ENCODE results near the gene ZDHHC15.
"Not testable (repeated sequence)": the region's sequence is repeated elsewhere in the genome, so short reads cannot be mapped to it uniquely, and the experiment has no call there.

The ZDHHC15 gene, protein sequence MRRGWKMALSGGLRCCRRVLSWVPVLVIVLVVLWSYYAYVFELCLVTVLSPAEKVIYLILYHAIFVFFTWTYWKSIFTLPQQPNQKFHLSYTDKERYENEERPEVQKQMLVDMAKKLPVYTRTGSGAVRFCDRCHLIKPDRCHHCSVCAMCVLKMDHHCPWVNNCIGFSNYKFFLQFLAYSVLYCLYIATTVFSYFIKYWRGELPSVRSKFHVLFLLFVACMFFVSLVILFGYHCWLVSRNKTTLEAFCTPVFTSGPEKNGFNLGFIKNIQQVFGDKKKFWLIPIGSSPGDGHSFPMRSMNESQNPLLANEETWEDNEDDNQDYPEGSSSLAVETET

DNA sequence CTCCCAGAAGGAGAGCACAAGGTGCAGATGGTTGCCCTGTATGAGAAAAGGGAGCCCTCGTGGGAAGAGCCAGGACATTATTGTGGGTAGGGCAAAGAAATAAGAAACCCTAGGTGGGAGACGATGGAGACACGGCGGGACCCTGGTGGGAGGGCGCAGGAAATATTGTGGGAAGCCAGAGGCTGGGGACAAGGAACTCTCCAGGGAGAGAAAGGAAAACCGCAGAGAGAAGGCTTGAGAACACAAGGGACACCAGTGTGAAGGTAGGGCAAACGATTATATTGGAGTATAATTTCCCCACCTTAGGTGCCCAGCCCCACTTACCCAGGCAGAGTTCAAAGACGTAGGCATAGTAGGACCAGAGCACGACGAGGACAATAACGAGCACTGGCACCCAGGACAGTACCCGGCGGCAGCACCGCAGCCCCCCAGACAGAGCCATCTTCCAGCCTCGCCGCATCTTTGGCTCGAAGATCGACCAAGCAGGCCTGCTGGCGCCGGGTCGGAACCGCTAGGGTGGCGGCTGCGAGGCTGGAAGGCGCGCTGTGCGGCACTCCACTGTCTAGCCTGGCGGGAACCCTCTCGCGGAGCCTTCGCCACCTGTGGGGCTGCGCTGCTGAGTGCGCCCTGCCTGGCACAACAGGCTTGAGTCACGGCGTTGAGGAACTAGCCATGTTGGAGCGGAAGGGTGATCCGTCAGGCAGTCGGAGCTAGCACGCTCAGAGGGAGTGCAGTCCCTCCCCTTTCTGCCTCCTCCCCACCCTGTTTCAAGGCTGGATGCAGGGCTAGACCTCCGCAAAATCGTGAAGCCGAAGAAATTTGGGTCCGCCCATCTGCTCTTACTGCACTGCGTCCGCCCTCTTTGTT, at the start of gene ZDHHC15:
Gene ZDHHC15, minus strand, starts transcription at position 473 of the 867 bp plus-strand sequence. Its CDS starts 13 bp downstream, at position 460.
- DNase-seq: no peak

GRCh38 chrX:75560544-75560943, 37.7 kb upstream of the ZDHHC15 start:
- DNase-seq: not testable (repeated sequence)

DNA sequence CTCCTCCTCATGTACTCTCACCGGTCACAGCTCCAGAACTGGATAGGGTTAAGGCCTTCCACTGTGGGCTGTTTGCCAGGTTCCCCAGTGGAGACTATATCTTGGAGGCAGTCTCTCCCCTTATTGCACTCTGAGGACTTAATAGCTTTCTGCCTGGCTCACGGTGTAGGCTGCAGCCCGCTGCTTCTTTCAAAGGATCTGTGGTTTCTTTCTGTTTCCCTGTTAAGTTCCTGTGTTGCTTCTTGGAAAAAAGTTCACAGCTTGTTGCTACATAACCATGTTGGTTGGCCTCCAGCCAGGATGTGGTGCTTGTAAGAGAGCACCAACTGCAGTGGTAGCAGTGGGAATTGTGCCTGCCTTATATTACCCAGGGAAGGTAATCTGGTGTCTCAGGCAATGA, 24.9 kb upstream of the ZDHHC15 start:
- DNase-seq: no peak

GRCh38 chrX:75546724-75547511, 24.1 kb upstream of the ZDHHC15 start:
- DNase-seq: no peak

GRCh38 chrX:75544786-75545185, 21.9 kb upstream of the ZDHHC15 start:
- DNase-seq: no peak

DNA sequence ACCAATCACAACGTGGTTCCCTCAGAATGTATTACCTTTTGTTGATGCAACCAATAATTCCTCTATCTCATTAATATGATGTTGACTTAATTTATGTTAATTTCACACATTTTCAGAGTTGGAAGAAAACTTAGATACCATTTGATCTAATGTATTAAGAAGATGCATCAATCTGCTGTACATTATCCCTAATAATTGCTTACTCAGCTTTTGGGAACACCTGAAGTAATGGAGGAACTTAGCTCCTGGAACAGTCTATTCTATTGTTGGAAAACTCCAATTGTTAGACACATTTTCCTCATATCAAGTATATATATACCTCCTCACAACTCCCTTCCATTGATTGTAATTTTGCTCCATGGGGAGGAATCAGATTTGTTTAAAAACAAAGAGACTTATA, 38.9 kb downstream of the ZDHHC15 start:
- no peak for DNase-seq

- DNase-seq: not testable (repeated sequence)
Observed at GRCh38 chrX:75461780-75462179, 61.1 kb downstream of the ZDHHC15 start.

GRCh38 chrX:75421688-75422230, 101.1 kb downstream of the ZDHHC15 start:
- no peak for DNase-seq

DNA sequence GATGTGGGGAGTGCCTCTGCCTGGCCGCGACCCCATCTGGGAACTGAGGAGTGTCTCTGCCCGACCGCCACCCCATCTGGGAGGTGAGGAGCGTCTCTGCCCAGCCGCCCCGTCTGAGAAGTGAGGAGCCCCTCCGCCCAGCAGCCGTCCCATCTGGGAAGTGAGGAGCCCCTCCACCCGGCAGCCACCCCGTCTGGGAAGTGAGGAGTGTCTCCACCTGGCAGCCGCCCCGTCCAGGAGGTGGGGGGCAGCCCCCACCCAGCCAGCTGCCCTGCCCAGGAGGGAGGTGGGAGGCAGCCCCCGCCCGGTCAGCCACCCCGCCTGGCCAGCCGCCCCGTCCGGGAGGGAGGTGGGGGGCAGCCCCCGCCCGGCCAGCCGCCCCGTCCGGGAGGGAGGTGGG, 115.7 kb downstream of the ZDHHC15 start:
- not testable (repeated sequence) for DNase-seq

DNA sequence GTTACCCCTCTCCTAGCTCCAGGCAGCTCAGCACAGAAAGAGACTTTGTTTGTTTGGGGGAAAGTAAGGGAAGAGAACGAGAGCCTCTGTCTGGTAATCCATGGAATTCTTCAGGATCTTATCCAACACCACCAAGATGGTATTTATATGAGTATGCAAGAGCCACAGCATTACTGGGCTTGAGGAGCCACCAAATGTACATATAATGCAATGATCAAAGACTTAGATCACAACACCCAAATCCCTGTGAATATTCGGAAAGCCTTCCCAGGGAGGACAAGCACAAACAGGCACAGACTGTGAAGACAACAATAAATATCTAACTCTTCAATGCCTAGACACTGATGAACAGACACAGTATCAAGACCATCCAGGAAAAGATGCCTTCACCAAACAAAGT, 132.4 kb downstream of the ZDHHC15 start:
- no peak for DNase-seq

DNA sequence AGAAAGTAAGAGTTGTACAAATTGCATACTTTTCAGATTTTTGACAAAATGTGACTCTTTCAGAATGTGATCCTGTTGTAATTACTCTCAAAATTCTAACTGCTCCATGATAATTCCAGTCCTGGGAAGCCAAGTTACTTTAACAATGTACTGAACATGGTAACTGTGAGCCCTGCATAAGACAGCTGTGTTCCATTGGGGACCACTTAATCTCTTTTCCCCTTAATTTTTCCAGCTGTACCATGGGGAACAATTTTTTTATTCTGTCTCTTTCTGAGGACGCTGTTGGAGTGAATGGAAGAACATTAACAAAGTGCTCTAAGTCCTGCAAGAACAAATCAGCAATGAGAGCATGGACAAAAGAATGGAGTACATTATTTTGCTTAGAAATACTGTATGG, 153.1 kb downstream of the ZDHHC15 start:
- no peak for DNase-seq

GRCh38 chrX:75366861-75367260, 156.0 kb downstream of the ZDHHC15 start:
- no peak for DNase-seq

GRCh38 chrX:75365243-75365975, 157.4 kb downstream of the ZDHHC15 start:
- no peak for DNase-seq

DNA sequence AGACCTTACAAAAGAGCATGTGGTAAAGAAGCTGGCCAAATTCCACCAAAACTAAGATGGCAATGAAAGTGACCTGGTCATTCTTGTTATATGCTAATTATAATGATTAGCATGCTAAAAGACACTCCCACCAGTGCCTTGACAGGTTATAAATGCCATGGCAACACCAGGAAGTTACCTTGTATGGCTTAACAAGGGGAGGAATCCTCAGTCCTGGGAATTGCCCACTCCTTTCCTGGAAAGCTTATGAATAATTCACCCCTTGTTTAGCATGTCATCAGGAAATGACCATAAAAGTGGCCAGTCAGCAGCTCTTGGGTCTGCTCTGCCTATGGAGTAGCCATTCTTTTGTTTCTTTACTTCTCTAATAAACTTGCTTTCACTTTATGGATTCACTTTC, 161.0 kb downstream of the ZDHHC15 start:
- DNase-seq: no peak

DNA sequence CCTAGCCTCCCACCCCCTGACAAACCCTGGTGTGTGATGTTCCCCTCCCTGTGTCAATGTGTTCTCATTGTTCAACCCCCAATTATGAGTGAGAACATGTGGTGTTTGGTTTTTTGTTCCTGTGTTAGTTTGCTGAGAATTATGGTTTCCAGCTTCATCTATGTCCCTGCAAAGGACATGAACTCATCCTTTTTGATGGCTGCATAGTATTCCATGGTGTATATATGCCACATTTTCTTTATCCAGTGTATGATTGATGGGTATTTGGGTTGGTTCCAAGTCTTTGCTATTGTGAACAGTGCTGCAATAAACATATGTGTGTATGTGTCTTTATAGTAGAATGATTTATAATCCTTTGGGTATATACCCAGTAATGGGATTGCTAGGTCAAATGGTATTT, 174.2 kb downstream of the ZDHHC15 start:
- DNase-seq: not testable (repeated sequence)

GRCh38 chrX:75337525-75337924, 185.3 kb downstream of the ZDHHC15 start:
- no peak for DNase-seq

DNA sequence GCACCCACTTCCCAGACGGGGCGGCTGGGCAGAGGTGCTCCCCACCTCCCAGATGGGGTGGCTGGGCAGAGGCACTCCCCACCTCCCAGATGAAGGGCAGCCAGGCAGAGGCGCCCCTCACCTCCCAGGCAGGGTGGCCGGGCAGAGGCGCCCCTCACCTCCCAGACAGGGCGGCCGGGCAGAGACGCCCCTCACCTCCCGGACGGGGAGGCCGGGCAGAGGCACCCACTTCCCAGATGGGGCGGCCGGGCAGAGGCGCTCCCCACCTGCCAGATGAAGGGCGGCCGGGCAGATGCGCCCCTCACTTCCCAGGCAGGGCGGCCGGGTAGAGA, 187.7 kb downstream of the ZDHHC15 start:
- DNase-seq: no peak

- DNase-seq: not testable (repeated sequence)
Observed at GRCh38 chrX:75334407-75335126, 188.3 kb downstream of the ZDHHC15 start.

GRCh38 chrX:75327607-75328006, 195.2 kb downstream of the ZDHHC15 start:
- no peak for DNase-seq

Measured in NCI-H2081 treated with DMSO at 0.1 percent for 48 hours (cell line).